ENCODE data around the gene TSPEAR. TPM values are rescaled to one million over a fixed set of nuclear protein-coding genes. Genes with fewer than 3 reads are reported as not detected.
"Not testable (repeated sequence)": the region's sequence is repeated elsewhere in the genome, so short reads cannot be mapped to it uniquely, and the experiment has no call there.

The TSPEAR gene
- total RNA-seq, 4 donors from 2014 or later = 0.18 to 0.69 (median 0.51) TPM; not detected in 1

DNA sequence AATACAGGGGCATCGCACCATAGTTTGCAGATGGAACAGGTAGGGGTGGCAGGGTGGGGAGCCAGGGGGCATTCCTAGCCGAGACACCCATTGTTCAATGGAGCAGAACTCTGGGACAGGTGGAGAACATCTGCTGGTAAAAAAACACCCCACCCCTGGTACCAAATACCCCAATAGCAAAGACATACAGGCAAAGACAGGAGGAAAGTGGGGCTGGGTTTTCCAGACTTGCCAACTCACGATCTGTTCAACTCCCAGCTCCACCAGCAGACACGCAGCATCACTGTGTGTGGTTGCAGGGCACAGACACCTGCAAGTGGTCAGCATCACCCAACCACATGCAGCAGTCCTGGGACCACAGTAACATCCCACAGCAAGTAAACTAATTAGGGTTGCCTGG lies 99.8 kb downstream of the TSPEAR start:
- H3K27me3 ChIP-seq = no peaks in the 10 kb centered on the region
- H3K4me1 ChIP-seq = no peaks in the 10 kb centered on the region
- no peaks in the 10 kb centered on the region for H3K36me3 ChIP-seq
- peaks cover 0 to 2% of the 10 kb centered on the region in 2 donors for H3K9me3 ChIP-seq
- intact Hi-C loops (cut with DNase I; ENCODE audit: low total_unique reads) = no loop called here
- DNase-seq = no peak
- no peak overlapping the region for H3K4me3 ChIP-seq
- H3K27ac ChIP-seq = no peak overlapping the region
- TF ChIP-seq POLR2A (IDR thresholded peaks at IDR 0.05) (no peak), CTCF (IDR thresholded peaks at IDR 0.05) (no peak)

DNA sequence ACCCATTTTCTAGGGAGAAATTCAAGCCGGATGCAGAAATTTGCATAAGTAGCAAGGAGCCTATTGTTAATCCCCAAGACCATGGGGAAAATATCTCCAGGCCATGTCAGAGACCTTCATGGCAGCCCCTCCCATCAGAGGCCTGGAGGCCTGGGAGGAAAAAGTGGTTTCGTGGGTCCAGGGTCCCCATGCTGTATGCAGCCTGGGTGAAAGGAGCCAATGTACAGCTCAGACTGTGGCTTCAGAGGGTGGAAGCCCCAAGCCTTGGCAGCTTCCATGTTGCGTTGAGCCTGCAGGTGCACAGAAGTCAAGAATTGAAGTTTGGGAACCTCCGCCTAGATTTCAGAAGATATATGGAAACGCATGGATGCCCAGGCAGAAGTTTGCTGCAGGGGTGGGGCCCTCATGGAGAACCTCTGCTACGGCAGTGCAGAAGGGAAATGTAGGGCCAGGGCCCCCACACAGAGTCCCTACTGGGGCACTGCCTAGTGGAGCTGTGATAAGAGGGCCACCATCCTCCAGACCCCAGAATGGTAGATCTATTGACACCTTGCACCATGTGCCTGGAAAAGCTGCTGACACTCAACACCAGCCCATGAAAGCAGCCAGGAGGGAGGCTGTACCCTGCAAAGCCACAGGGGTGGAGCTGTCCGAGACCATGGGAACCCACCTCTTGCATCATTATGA lies 101.1 kb downstream of the TSPEAR start:
- H3K36me3 ChIP-seq; intact Hi-C loops (cut with DNase I; ENCODE audit: low total_unique reads); H3K4me1 ChIP-seq; H3K4me3 ChIP-seq; H3K27ac ChIP-seq; H3K9me3 ChIP-seq; H3K27me3 ChIP-seq; DNase-seq: not testable (repeated sequence)

GRCh38 chr21:44609193-44609592 lies 102.2 kb downstream of the TSPEAR start:
- Histone ChIP-seq H3K27ac (no peak overlapping the region), H3K4me1 (no peaks in the 10 kb centered on the region), H3K4me3 (no peak overlapping the region), H3K27me3 (no peaks in the 10 kb centered on the region), H3K9me3 (peaks cover 0 to 2% of the 10 kb centered on the region in 2 donors), H3K36me3 (no peaks in the 10 kb centered on the region)
- TF ChIP-seq POLR2A (IDR thresholded peaks at IDR 0.05) (no peak), CTCF (IDR thresholded peaks at IDR 0.05) (no peak)
- intact Hi-C loops (cut with DNase I; ENCODE audit: low total_unique reads) = no loop called here
- no peak for DNase-seq

DNA sequence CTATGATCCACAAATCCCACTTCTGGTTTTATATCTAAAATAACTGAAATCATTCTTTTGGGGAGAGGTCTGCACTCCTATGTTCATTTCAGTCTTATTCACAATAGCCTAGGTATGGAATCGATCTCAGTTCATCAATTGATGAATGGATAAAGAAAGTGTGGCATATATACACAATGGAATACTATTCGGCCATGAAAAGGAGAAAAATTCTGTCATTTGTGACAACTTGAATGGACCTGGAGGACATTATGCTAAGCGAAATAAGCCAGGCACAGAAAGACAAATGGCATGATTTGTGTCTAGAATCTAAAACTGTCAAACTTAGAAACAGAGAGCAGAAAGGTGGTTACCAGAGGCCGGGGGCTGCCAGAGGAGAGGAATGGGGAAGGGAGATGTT lies 104.9 kb downstream of the TSPEAR start:
- Histone ChIP-seq H3K4me1 (no peaks in the 10 kb centered on the region), H3K36me3 (no peaks in the 10 kb centered on the region), H3K27ac (no peak overlapping the region), H3K27me3 (no peaks in the 10 kb centered on the region), H3K9me3 (peaks cover 0 to 2% of the 10 kb centered on the region in 2 donors), H3K4me3 (no peak overlapping the region)
- DNase-seq = no peak
- TF ChIP-seq POLR2A (IDR thresholded peaks at IDR 0.05) = no peak
- no peak for TF ChIP-seq CTCF (IDR thresholded peaks at IDR 0.05)
- intact Hi-C loops (cut with DNase I; ENCODE audit: low total_unique reads) = no loop called here

GRCh38 chr21:44603911-44604310 lies 107.5 kb downstream of the TSPEAR start:
- Histone ChIP-seq H3K36me3 (no peaks in the 10 kb centered on the region), H3K27me3 (no peaks in the 10 kb centered on the region), H3K4me3 (no peak overlapping the region), H3K4me1 (no peaks in the 10 kb centered on the region), H3K9me3 (no peaks in the 10 kb centered on the region), H3K27ac (no peak overlapping the region)
- no peak for TF ChIP-seq CTCF (IDR thresholded peaks at IDR 0.05)
- TF ChIP-seq POLR2A (IDR thresholded peaks at IDR 0.05) = no peak
- no peak for DNase-seq
- intact Hi-C loops (cut with DNase I; ENCODE audit: low total_unique reads) = no loop called here
